K562 (cell line): ENCODE data around the gene SHISA8. TPM values are rescaled to one million over a fixed set of nuclear protein-coding genes. Genes with fewer than 3 reads are reported as not detected.

ENCODE experiments used
- ATAC-seq: fragments of 200-7000 bp; cut with Tn5 transposase; 3 replicates; pipeline ENCODE4 v1.9.1; 2020; ENCODE audit warnings: moderate library complexity
- BruUV-seq: library from RNA; stranded (reverse); fragments of 400-500 nt; replicated peaks from 2 replicates; lab custom pipeline; 2021; lab: Mats Ljungman, UMichigan
- CTCF ChIA-PET: fragments of 300-600 bp; formaldehyde crosslinking; extraction: SDS; loops from one replicate; lab custom pipeline; 2021; ENCODE audit warnings: low intra/inter-chr PET ratio; lab: Yijun Ruan, JAX
- POLR2A ChIA-PET: fragments of 300-600, 350-650 bp; sonication (Branson Sonifier 250); formaldehyde crosslinking; extraction: SDS; loops from one replicate; lab custom pipeline; 2021; ENCODE audit warnings: antibody characterized with exemption, inconsistent platforms; lab: Yijun Ruan, JAX
- DNase-seq, 4 experiments: peaks; one replicate each; pipeline versions ENCODE4 v3.0.0 to v3.0.0-alpha.2; 2011 to 2018; ENCODE audit warnings: low spot score in 3 of 4, mixed read lengths in 3 of 4; ENCODE audit errors: extremely low read depth in 1 of 4
- FAIRE-seq: peaks from 2 replicates; lab custom pipeline; 2011; peaks lifted over from hg19 to GRCh38; lab: Jason Lieb, UNC
- H2AFZ ChIP-seq: 2 replicates; pipeline ENCODE4 v1.6.0; 2011; ENCODE audit warnings: low read depth, low read length, control low read depth, inconsistent platforms
- H3K27ac ChIP-seq: fragments of 200-600 bp; 3 replicates; pipeline ENCODE4 v1.8.0; 2011; ENCODE audit warnings: low read depth, mild to moderate bottlenecking, control low read depth, inconsistent platforms, low read length, moderate library complexity, mixed read lengths; ENCODE audit errors: extremely low read depth
- H3K27me3 ChIP-seq, 2 experiments: fragments of 300-600 bp in 1 of 2; 2 replicates in 1 of 2; 3 replicates in 1 of 2; pipeline versions ENCODE4 v1.6.0 to v1.8.0; 2011; ENCODE audit warnings: inconsistent platforms in 2 of 2, low read length in 2 of 2, mild to moderate bottlenecking in 1 of 2, mixed read lengths in 1 of 2, moderate library complexity in 1 of 2; ENCODE audit not compliant: control insufficient read depth in 2 of 2, insufficient read depth in 2 of 2
- H3K36me3 ChIP-seq: fragments of 300-600 bp; 3 replicates; pipeline ENCODE4 v1.8.0; 2011; ENCODE audit warnings: mild to moderate bottlenecking, low read length, inconsistent platforms; ENCODE audit not compliant: control insufficient read depth, insufficient read depth
- H3K4me1 ChIP-seq, 2 experiments: fragments of 200-600 bp in 1 of 2; replicated peaks in 1 of 2; 2 replicates in 1 of 2; 3 replicates in 1 of 2; pipeline versions ENCODE4 v1.5.1 to v1.8.0; 2011; ENCODE audit warnings: inconsistent platforms in 2 of 2, low read length in 2 of 2, mild to moderate bottlenecking in 1 of 2, mixed read lengths in 1 of 2, moderate library complexity in 1 of 2; ENCODE audit not compliant: control insufficient read depth in 2 of 2, insufficient read depth in 2 of 2
- H3K4me2 ChIP-seq: 2 replicates; pipeline ENCODE4 v1.6.1; 2011; ENCODE audit warnings: low read length, control low read depth, inconsistent platforms, mixed read lengths; ENCODE audit not compliant: insufficient read depth
- H3K4me3 ChIP-seq: fragments of 200-600 bp; sonication (generic), shearing (Covaris generic); 2 replicates; pipeline ENCODE4 v1.5.1; 2016; ENCODE audit warnings: control low read depth, inconsistent platforms
- H3K79me2 ChIP-seq: fragments of 200-600 bp; 3 replicates; pipeline ENCODE4 v1.8.0; 2011; ENCODE audit warnings: low read length, inconsistent platforms; ENCODE audit not compliant: control insufficient read depth, insufficient read depth
- H3K9ac ChIP-seq, 2 experiments: 2 replicates each; pipeline versions ENCODE4 v1.6.0 to v1.6.1; 2011; ENCODE audit warnings: low read depth in 2 of 2, low read length in 2 of 2, control low read depth in 1 of 2, inconsistent platforms in 1 of 2, mild to moderate bottlenecking in 1 of 2, mixed read lengths in 1 of 2; ENCODE audit not compliant: insufficient read depth in 1 of 2
- H3K9me1 ChIP-seq: one replicate; pipeline ENCODE4 v1.6.0; 2011; ENCODE audit warnings: inconsistent platforms, mild to moderate bottlenecking, low read length, moderate library complexity; ENCODE audit not compliant: control insufficient read depth, insufficient read depth
- H3K9me3 ChIP-seq: replicated peaks from 2 replicates; pipeline ENCODE4 v1.5.1; 2011; ENCODE audit warnings: low read depth, low read length, inconsistent platforms; ENCODE audit not compliant: control insufficient read depth, insufficient read depth
- H4K20me1 ChIP-seq: replicated peaks from 2 replicates; pipeline ENCODE4 v1.6.1; 2011; ENCODE audit warnings: low read length, inconsistent platforms, mixed read lengths; ENCODE audit not compliant: control insufficient read depth, insufficient read depth
- CBFA2T2 ChIP-seq: fragments of 450-650 bp; conservative IDR thresholded peaks from 2 replicates; pipeline ENCODE4 v1.6.1; 2017; ENCODE audit warnings: mild to moderate bottlenecking
- CHD1 ChIP-seq: fragments of 200-600 bp; sonication (generic); IDR thresholded peaks from one replicate; pipeline ENCODE4 v1.6.1; 2012; ENCODE audit warnings: mild to moderate bottlenecking, moderate library complexity, low read length, inconsistent platforms
- GATAD2B ChIP-seq: fragments of 450-650 bp; IDR thresholded peaks from 2 replicates; pipeline ENCODE4 v1.6.1; 2017; ENCODE audit warnings: mild to moderate bottlenecking, borderline replicate concordance
- KAT7 ChIP-seq: sonication (generic); formaldehyde crosslinking; IDR thresholded peaks from 2 replicates; pipeline ENCODE4 v1.8.0; 2022; ENCODE audit warnings: missing genetic modification reagents, mild to moderate bottlenecking, borderline replicate concordance
- KHSRP ChIP-seq: fragments of 450-650 bp; IDR thresholded peaks from 2 replicates; pipeline ENCODE4 v1.6.1; 2017
- MAFG ChIP-seq: fragments of 450-650 bp; conservative IDR thresholded peaks from 2 replicates; pipeline ENCODE4 v1.6.1; 2016; ENCODE audit warnings: missing genetic modification characterization, missing compliant biosample characterization
- PHB ChIP-seq: fragments of 250-450 bp; sonication (Bioruptor Pico); IDR thresholded peaks from 2 replicates; pipeline ENCODE4 v1.5.0; 2021
- PYGO2 ChIP-seq: fragments of 450-650 bp; IDR thresholded peaks from 2 replicates; pipeline ENCODE4 v1.6.1; 2016; ENCODE audit warnings: mild to moderate bottlenecking, missing genetic modification characterization, moderate library complexity, missing compliant biosample characterization
- RFX5 ChIP-seq: IDR thresholded peaks from 2 replicates; pipeline ENCODE4 v1.6.1; 2011; ENCODE audit warnings: low read depth, mild to moderate bottlenecking, improper control_type of control experiment, low read length
- YBX1 ChIP-seq: fragments of 450-650 bp; IDR thresholded peaks from 2 replicates; pipeline ENCODE4 v1.7.1; 2016; ENCODE audit warnings: mild to moderate bottlenecking
- WGBS: fragments of 100-300 bp; shearing (Covaris generic); methylation state at CpG from one replicate; pipeline ENCODE4 v1.1.6; 2016; ENCODE audit warnings: low coverage, mixed read lengths; ENCODE audit not compliant: insufficient coverage; ENCODE audit errors: missing lambda C conversion rate; 5-methylcytosine and 5-hydroxymethylcytosine counted together
- in situ Hi-C: fragments of 300-500 bp; cut with MboI; formaldehyde crosslinking; loops from 4 replicates; pipeline ENCODE4 v1.15.0; 2018; ENCODE audit warnings: inconsistent platforms, mixed read lengths
- intact Hi-C: fragments of 100-400 bp; cut with micrococcal nuclease; formaldehyde crosslinking; loops from 2 replicates; pipeline ENCODE4 v1.14.2; 2022
- polyA plus RNA-seq, 8 experiments: library from polyadenylated mRNA; depleted of rRNA in 4 of 8; stranded (reverse) in 5 of 8; unstranded in 3 of 8; fragments of >200 nt; fragmentation: Nextera tagmentation in 2 of 8; fragmentation: Illumina TruSeq in 1 of 8; extraction: Ambion mirVana in 2 of 8; extraction: Trizol in 1 of 8; gene quantifications; 2 replicates each; pipeline versions ENCODE4 v1.2.1 to v1.2.3, GENCODE V29; 2011 to 2014; ENCODE audit warnings: inconsistent platforms in 1 of 8, missing spikeins in 1 of 8
- total RNA-seq, 7 experiments: library from RNA; depleted of rRNA in 6 of 7; stranded (reverse); fragments of >200 nt in 6 of 7; fragmentation: Illumina TruSeq in 2 of 7; extraction: Trizol in 2 of 7; gene quantifications; 2 replicates each; pipeline versions ENCODE4 v1.2.1 to v1.2.3, GENCODE V29; 2011 to 2021; ENCODE audit warnings: low replicate concordance in 1 of 7
- TF ChIP-seq, protein P1 (sequence below): fragments of 450-650 bp; IDR thresholded peaks from 2 replicates; pipeline ENCODE4 v1.6.1; 2017; ENCODE audit warnings: antibody characterized with exemption

The SHISA8 gene
- total and polyA plus RNA-seq, 9 of the 15 experiments (the other 6 are each of a cell fraction or from before 2014, with no cell fraction given) = 0.07 to 3.3 (median 1.1) TPM; not detected in 4

GRCh38 chr22:41963453-41964111, 48.7 kb upstream of the SHISA8 start:
- no TSS peak for BruUV-seq
- DNase-seq (no peak), ATAC-seq (no peak), FAIRE-seq (no peak)
- Histone ChIP-seq H3K36me3 (no peaks in the 10 kb centered on the region), H3K4me1 (peaks cover 14% of the 10 kb centered on the region in 2 experiments), H3K79me2 (no peaks in the 10 kb centered on the region), H3K4me3 (no peak overlapping the region), H2AFZ (no peak overlapping the region), H4K20me1 (no peaks in the 10 kb centered on the region), H3K27me3 (no peaks in the 10 kb centered on the region), H3K27ac (no peak overlapping the region), H3K9me3 (no peaks in the 10 kb centered on the region), H3K9me1 (no peaks in the 10 kb centered on the region), H3K4me2 (no peak overlapping the region), H3K9ac (no peak overlapping the region)
- ChIA-PET CTCF (no interaction called here), POLR2A (interaction anchor here (0.8 to 1.2 kb wide), 3 partner anchors 38 to 176 kb away, joined by 3 read pairs; no protein-coding TSS in a partner anchor)
- TF ChIP-seq MAFG (tag) (no peak), PHB (no peak), YBX1 (no peak), PYGO2 (no peak), CHD1 (no peak), KHSRP (no peak), KAT7 (no peak), RFX5 (no peak), GATAD2B (no peak), CBFA2T2 (no peak)
- TF ChIP-seq, protein P1, sequence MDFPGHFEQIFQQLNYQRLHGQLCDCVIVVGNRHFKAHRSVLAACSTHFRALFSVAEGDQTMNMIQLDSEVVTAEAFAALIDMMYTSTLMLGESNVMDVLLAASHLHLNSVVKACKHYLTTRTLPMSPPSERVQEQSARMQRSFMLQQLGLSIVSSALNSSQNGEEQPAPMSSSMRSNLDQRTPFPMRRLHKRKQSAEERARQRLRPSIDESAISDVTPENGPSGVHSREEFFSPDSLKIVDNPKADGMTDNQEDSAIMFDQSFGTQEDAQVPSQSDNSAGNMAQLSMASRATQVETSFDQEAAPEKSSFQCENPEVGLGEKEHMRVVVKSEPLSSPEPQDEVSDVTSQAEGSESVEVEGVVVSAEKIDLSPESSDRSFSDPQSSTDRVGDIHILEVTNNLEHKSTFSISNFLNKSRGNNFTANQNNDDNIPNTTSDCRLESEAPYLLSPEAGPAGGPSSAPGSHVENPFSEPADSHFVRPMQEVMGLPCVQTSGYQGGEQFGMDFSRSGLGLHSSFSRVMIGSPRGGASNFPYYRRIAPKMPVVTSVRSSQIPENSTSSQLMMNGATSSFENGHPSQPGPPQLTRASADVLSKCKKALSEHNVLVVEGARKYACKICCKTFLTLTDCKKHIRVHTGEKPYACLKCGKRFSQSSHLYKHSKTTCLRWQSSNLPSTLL = no peak
- WGBS = 26% methylated on average over 9 of the region's 9 CpGs
- in situ Hi-C loops = loop anchor here (25.0 kb wide), 1 partner anchor 474 kb away; the partner anchor contains the start of gene NFAM1
- intact Hi-C loops = loop anchor here (10.0 kb wide), 2 partner anchors 111 to 151 kb away; partner anchors contain the start of genes NAGA, PHETA2 and SMDT1
